Colon (tissue), 2 donors: ENCODE results near the gene UPP1.

Source experiments
- FAIRE-seq: peaks from 2 replicates; lab custom pipeline; 2012; peaks lifted over from hg19 to GRCh38; lab: Jason Lieb, UNC
- donor health status: control.
- donor health status: control.

The UPP1 gene

GRCh38 chr7:48085942-48086341 lies 3.1 kb upstream of the UPP1 start:
- no peak for FAIRE-seq

- FAIRE-seq = no peak
These were observed 1.7 kb upstream of the UPP1 start for GRCh38 chr7:48087349-48087748.

- no peak for FAIRE-seq
These were observed 463 bp upstream of the UPP1 start for GRCh38 chr7:48088559-48089045.

GRCh38 chr7:48090095-48090805 lies 1.2 kb downstream of the UPP1 start:
- no peak for FAIRE-seq

GRCh38 chr7:48091506-48092433 lies 2.7 kb downstream of the UPP1 start:
- no peak for FAIRE-seq

- no peak for FAIRE-seq
These were observed 5.8 kb downstream of the UPP1 start for GRCh38 chr7:48094861-48095293.

- no peak for FAIRE-seq
These were observed 7.2 kb downstream of the UPP1 start for GRCh38 chr7:48096273-48096672.

- FAIRE-seq = no peak
These were observed 8.6 kb downstream of the UPP1 start for GRCh38 chr7:48097521-48098231.

GRCh38 chr7:48098846-48099245 lies 9.8 kb downstream of the UPP1 start:
- FAIRE-seq = no peak

GRCh38 chr7:48099781-48100180 lies 10.7 kb downstream of the UPP1 start:
- FAIRE-seq = no peak

- no peak for FAIRE-seq
These were observed 12.3 kb downstream of the UPP1 start for GRCh38 chr7:48101352-48101751.

- no peak for FAIRE-seq
These were observed 12.9 kb downstream of the UPP1 start for GRCh38 chr7:48101968-48102367.

- no peak for FAIRE-seq
These were observed 13.5 kb downstream of the UPP1 start for GRCh38 chr7:48102530-48102929.

- no peak for FAIRE-seq
These were observed 16.0 kb downstream of the UPP1 start for GRCh38 chr7:48105045-48105444.

GRCh38 chr7:48106906-48107659 lies 18.0 kb downstream of the UPP1 start:
- FAIRE-seq = no peak

- FAIRE-seq = no peak
These were observed 18.9 kb downstream of the UPP1 start for GRCh38 chr7:48107926-48108472.

- no peak for FAIRE-seq
These were observed 20.1 kb downstream of the UPP1 start for GRCh38 chr7:48108959-48109847.

GRCh38 chr7:48109848-48110663 lies 21.0 kb downstream of the UPP1 start:
- FAIRE-seq = peak; percentile 14

GRCh38 chr7:48110868-48111267 lies 21.8 kb downstream of the UPP1 start:
- no peak for FAIRE-seq

GRCh38 chr7:48111596-48111995 lies 22.5 kb downstream of the UPP1 start:
- no peak for FAIRE-seq
